Measurements from ENCODE around the gene PTEN. TPM values are rescaled to one million over a fixed set of nuclear protein-coding genes. Genes with fewer than 3 reads are reported as not detected.

Gene PTEN
- total and polyA plus RNA-seq, 11 donors, result 20.1 to 77.7 (median 60.0) TPM

- ATAC-seq, result no peak
Measured at GRCh38 chr10:87915406-87915805, 52.0 kb downstream of the PTEN start.

GRCh38 chr10:87915989-87916388 is 52.6 kb downstream of the PTEN start:
- no peak overlapping the region for H3K4me3 ChIP-seq
- H3K4me1 ChIP-seq, result peaks cover 8 to 53% (median 33%) of the 10 kb centered on the region in 12 donors
- peak in 3 of 5 donors; percentile 19 to 32 (median 32) for DNase-seq
- no peaks in the 10 kb centered on the region for H3K27me3 ChIP-seq
- intact Hi-C loops (cut with DNase I), result no loop called here
- WGBS, 4 donors, result 51 to 71% (median 65%) methylated on average over 1 of the region's 1 CpG
- H3K36me3 ChIP-seq, result peaks cover 0 to 20% (median 0%) of the 10 kb centered on the region in 9 donors
- TF ChIP-seq POLR2A (IDR thresholded peaks at IDR 0.05), result no peak
- no peak for TF ChIP-seq CTCF (IDR thresholded peaks at IDR 0.05)
- ATAC-seq, result peak in 1 of 4 donors; percentile 34
- H3K9me3 ChIP-seq, result peaks cover 0 to 39% (median 20%) of the 10 kb centered on the region in 12 donors
- H3K27ac ChIP-seq, result peak overlapping the region in 6 of 12 donors; percentile 7 to 45 (median 10)

More at GRCh38 chr10:87915406-87915805, 52.0 kb downstream of the PTEN start:
- H3K27me3 ChIP-seq, result no peaks in the 10 kb centered on the region
- H3K4me1 ChIP-seq, result peaks cover 8 to 52% (median 33%) of the 10 kb centered on the region in 12 donors
- no peak for TF ChIP-seq POLR2A (IDR thresholded peaks at IDR 0.05)
- no peak for TF ChIP-seq CTCF (IDR thresholded peaks at IDR 0.05)
- no peak for DNase-seq
- H3K36me3 ChIP-seq, result peaks cover 0 to 23% (median 0%) of the 10 kb centered on the region in 9 donors
- no peak overlapping the region for H3K4me3 ChIP-seq
- H3K27ac ChIP-seq, result peak overlapping the region in 4 of 12 donors; percentile 7 to 22 (median 8)
- H3K9me3 ChIP-seq, result peaks cover 0 to 44% (median 20%) of the 10 kb centered on the region in 12 donors
- intact Hi-C loops (cut with DNase I), result no loop called here
- WGBS, 4 donors, result 80 to 91% (median 86%) methylated on average over 2 to 4 of the region's 4 CpGs

GRCh38 chr10:87916515-87916914 is 53.1 kb downstream of the PTEN start:
- peaks cover 0 to 34% (median 20%) of the 10 kb centered on the region in 12 donors for H3K9me3 ChIP-seq
- ATAC-seq (peak in 2 of 4 donors; percentile 31 to 50), DNase-seq (no peak)
- peaks cover 8 to 57% (median 37%) of the 10 kb centered on the region in 12 donors for H3K4me1 ChIP-seq
- H3K4me3 ChIP-seq, result no peak overlapping the region
- 40 to 53% (median 47%) methylated on average over 3 of the region's 3 CpGs for WGBS, 4 donors
- H3K27ac ChIP-seq, result peak overlapping the region in 5 of 12 donors; percentile 8 to 45 (median 10)
- no peak for TF ChIP-seq POLR2A (IDR thresholded peaks at IDR 0.05)
- TF ChIP-seq CTCF (IDR thresholded peaks at IDR 0.05), result no peak
- intact Hi-C loops (cut with DNase I), result no loop called here
- H3K27me3 ChIP-seq, result no peaks in the 10 kb centered on the region
- H3K36me3 ChIP-seq, result peaks cover 0 to 20% (median 0%) of the 10 kb centered on the region in 9 donors

- 40 to 44% (median 42%) methylated on average over 3 of the region's 3 CpGs for WGBS, 4 donors
- Histone ChIP-seq H3K36me3 (peaks cover 0 to 16% (median 0%) of the 10 kb centered on the region in 9 donors), H3K27ac (peak overlapping the region in 11 of 12 donors; percentile 6 to 66 (median 28)), H3K4me1 (peaks cover 8 to 73% (median 42%) of the 10 kb centered on the region in 12 donors), H3K27me3 (no peaks in the 10 kb centered on the region), H3K4me3 (no peak overlapping the region), H3K9me3 (peaks cover 0 to 23% (median 9%) of the 10 kb centered on the region in 12 donors)
- peak in 1 of 4 donors; percentile 61 for ATAC-seq
- no peak for TF ChIP-seq CTCF (IDR thresholded peaks at IDR 0.05)
- TF ChIP-seq POLR2A (IDR thresholded peaks at IDR 0.05), result no peak
- no peak for DNase-seq
- intact Hi-C loops (cut with DNase I), result no loop called here
Measured at GRCh38 chr10:87918254-87918859, 54.9 kb downstream of the PTEN start.

Data from heart left ventricle (tissue), 16 donors.